HepG2 (cell line): ENCODE data around the gene DZANK1. TPM values are rescaled to one million over a fixed set of nuclear protein-coding genes. Genes with fewer than 3 reads are reported as not detected.

Source experiments
- ARHGAP35 ChIP-seq: sonication (generic); formaldehyde crosslinking; IDR thresholded peaks from 2 replicates; pipeline ENCODE4 v1.9.0; 2022; ENCODE audit warnings: mild to moderate bottlenecking, inconsistent platforms, moderate library complexity, missing genetic modification reagents, borderline replicate concordance
- EP300 ChIP-seq, 3 experiments: sonication (generic) in 1 of 3; formaldehyde crosslinking in 1 of 3; IDR thresholded peaks; 2 replicates each; pipeline versions ENCODE4 v1.5.1 to v1.6.1; 2011 to 2020; ENCODE audit warnings: low read depth in 2 of 3, low read length in 2 of 3, borderline replicate concordance in 1 of 3, improper control_type of control experiment in 1 of 3, mild to moderate bottlenecking in 1 of 3, missing genetic modification reagents in 1 of 3, moderate library complexity in 1 of 3
- IKZF4 ChIP-seq: sonication (generic); formaldehyde crosslinking; IDR thresholded peaks from 2 replicates; pipeline ENCODE4 v1.5.1; 2020; ENCODE audit warnings: borderline replicate concordance, mild to moderate bottlenecking, low read depth, missing genetic modification reagents; ENCODE audit errors: not compliant biosample characterization
- KLF15 ChIP-seq: sonication (generic); formaldehyde crosslinking; IDR thresholded peaks from 2 replicates; pipeline ENCODE4 v1.8.1; 2023; ENCODE audit warnings: borderline replicate concordance, mild to moderate bottlenecking, inconsistent platforms, missing genetic modification reagents, mixed read lengths
- MEIS1 ChIP-seq: sonication (generic); formaldehyde crosslinking; IDR thresholded peaks from 2 replicates; pipeline ENCODE4 v1.9.0; 2021; ENCODE audit warnings: mild to moderate bottlenecking, missing genetic modification reagents, moderate library complexity, borderline replicate concordance
- MYNN ChIP-seq: sonication (generic); formaldehyde crosslinking; IDR thresholded peaks from 2 replicates; pipeline ENCODE4 v1.4.0; 2020; ENCODE audit warnings: mild to moderate bottlenecking, low read depth, missing genetic modification reagents
- NFRKB ChIP-seq: fragments of 450-650 bp; IDR thresholded peaks from 2 replicates; pipeline ENCODE4 v1.6.1; 2017
- RBFOX2 ChIP-seq: fragments of 200-400 bp; formaldehyde crosslinking; IDR thresholded peaks from 2 replicates; pipeline ENCODE4 v1.6.1; 2017; ENCODE audit warnings: low read depth, mild to moderate bottlenecking, low read length
- RXRA ChIP-seq: sonication (generic); formaldehyde crosslinking; IDR thresholded peaks from 2 replicates; pipeline ENCODE4 v1.5.1; 2020; ENCODE audit warnings: missing genetic modification reagents
- YEATS4 ChIP-seq: sonication (generic); formaldehyde crosslinking; IDR thresholded peaks from 2 replicates; pipeline ENCODE4 v1.4.0; 2020; ENCODE audit warnings: missing genetic modification reagents, borderline replicate concordance
- ZFP36L1 ChIP-seq: sonication (generic); formaldehyde crosslinking; IDR thresholded peaks from 2 replicates; pipeline ENCODE4 v1.8.0; 2022; ENCODE audit warnings: mild to moderate bottlenecking, missing genetic modification reagents, moderate library complexity
- ZNF224 ChIP-seq: sonication (generic); formaldehyde crosslinking; IDR thresholded peaks from 2 replicates; pipeline ENCODE4 v1.5.0; 2020; ENCODE audit warnings: mild to moderate bottlenecking, missing genetic modification reagents
- ZNF256 ChIP-seq: sonication (generic); formaldehyde crosslinking; conservative IDR thresholded peaks from 2 replicates; pipeline ENCODE4 v1.4.0; 2020; ENCODE audit warnings: missing genetic modification reagents
- ZNF30 ChIP-seq: sonication (generic); formaldehyde crosslinking; IDR thresholded peaks from 2 replicates; pipeline ENCODE4 v1.5.0; 2020; ENCODE audit warnings: mild to moderate bottlenecking, missing genetic modification reagents
- ZNF496 ChIP-seq: sonication (generic); formaldehyde crosslinking; IDR thresholded peaks from 2 replicates; pipeline ENCODE4 v1.8.1; 2023; ENCODE audit warnings: mild to moderate bottlenecking, moderate library complexity, missing genetic modification reagents; ENCODE audit not compliant: insufficient replicate concordance
- ZNF619 ChIP-seq: sonication (generic); formaldehyde crosslinking; IDR thresholded peaks from 2 replicates; pipeline ENCODE4 v1.4.0; 2020; ENCODE audit warnings: mild to moderate bottlenecking, missing genetic modification reagents
- ZNF766 ChIP-seq: sonication (generic); formaldehyde crosslinking; IDR thresholded peaks from 2 replicates; pipeline ENCODE4 v1.5.0; 2020; ENCODE audit warnings: missing genetic modification reagents, borderline replicate concordance
- ZNF839 ChIP-seq: sonication (generic); formaldehyde crosslinking; IDR thresholded peaks from 2 replicates; pipeline ENCODE4 v1.4.0; 2020; ENCODE audit warnings: missing genetic modification reagents, mild to moderate bottlenecking, borderline replicate concordance
- polyA plus RNA-seq, 8 experiments: library from polyadenylated mRNA; depleted of rRNA in 3 of 8; stranded (reverse) in 7 of 8; unstranded in 1 of 8; fragments of >200 nt; fragmentation: Illumina TruSeq in 4 of 8; extraction: Trizol in 4 of 8; gene quantifications; 2 replicates each; pipeline versions ENCODE4 v1.2.1 to v1.2.3, GENCODE V29; 2011 to 2016; ENCODE audit warnings: low read depth in 4 of 8, missing spikeins in 1 of 8, mixed read lengths in 1 of 8; ENCODE audit not compliant: insufficient read depth in 1 of 8
- total RNA-seq, 5 experiments: library from RNA; depleted of rRNA; stranded (reverse); fragments of >200 nt; fragmentation: Illumina TruSeq; extraction: Trizol; gene quantifications; 2 replicates each; pipeline ENCODE4 v1.2.3, GENCODE V29; 2016; ENCODE audit warnings: low read depth in 1 of 5
- TF ChIP-seq, protein P1 (sequence below): sonication (generic); formaldehyde crosslinking; IDR thresholded peaks from 2 replicates; pipeline ENCODE4 v1.5.1; 2020; ENCODE audit warnings: missing genetic modification reagents, mild to moderate bottlenecking, borderline replicate concordance
- TF ChIP-seq, protein P2 (sequence below): sonication (generic); formaldehyde crosslinking; IDR thresholded peaks from 2 replicates; pipeline ENCODE4 v1.4.0; 2020; ENCODE audit warnings: missing genetic modification reagents
- TF ChIP-seq, protein P3 (sequence below), 2 experiments: fragments of 450-650 bp in 1 of 2; sonication (generic) in 1 of 2; formaldehyde crosslinking; IDR thresholded peaks; 2 replicates each; pipeline versions ENCODE4 v1.5.0 to v1.8.0; 2020 to 2022; ENCODE audit warnings: mild to moderate bottlenecking in 1 of 2, missing genetic modification reagents in 1 of 2
- TF ChIP-seq, protein P4 (sequence below): sonication (generic); formaldehyde crosslinking; IDR thresholded peaks from 2 replicates; pipeline ENCODE4 v1.8.0; 2023; ENCODE audit warnings: mild to moderate bottlenecking, missing genetic modification reagents
- TF ChIP-seq, protein P5 (sequence below): sonication (generic); formaldehyde crosslinking; IDR thresholded peaks from 2 replicates; pipeline ENCODE4 v1.4.0; 2020; ENCODE audit warnings: missing genetic modification reagents

The DZANK1 gene
- total and polyA plus RNA-seq, 2 of the 13 experiments (the other 11 are each of a cell fraction or from before 2014, with no cell fraction given) = 1.6 to 3.2 TPM

DNA sequence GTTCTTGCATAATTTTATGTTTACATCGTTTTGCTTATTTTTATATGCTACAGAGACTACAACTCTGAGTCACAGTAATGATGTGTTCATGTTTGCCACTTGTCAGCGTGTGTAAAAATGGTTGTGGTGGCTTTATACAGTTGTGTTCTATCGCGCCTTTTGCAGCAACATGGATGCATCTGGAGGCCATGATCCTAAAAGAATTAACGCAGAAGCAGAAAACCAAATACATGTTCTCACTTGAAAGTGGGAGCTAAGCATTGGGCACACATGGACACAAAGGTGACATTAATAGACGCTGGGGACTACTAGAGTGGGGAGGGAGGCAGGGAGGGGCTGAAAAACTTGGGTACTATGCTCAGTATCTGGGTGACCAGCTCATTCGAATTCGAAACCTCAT, 39.9 kb upstream of the DZANK1 start (continued):
- no peak for TF ChIP-seq ZNF766 (CRISPR knock-in tag)
- no peak for TF ChIP-seq MYNN (CRISPR knock-in tag)
- TF ChIP-seq, protein P1, sequence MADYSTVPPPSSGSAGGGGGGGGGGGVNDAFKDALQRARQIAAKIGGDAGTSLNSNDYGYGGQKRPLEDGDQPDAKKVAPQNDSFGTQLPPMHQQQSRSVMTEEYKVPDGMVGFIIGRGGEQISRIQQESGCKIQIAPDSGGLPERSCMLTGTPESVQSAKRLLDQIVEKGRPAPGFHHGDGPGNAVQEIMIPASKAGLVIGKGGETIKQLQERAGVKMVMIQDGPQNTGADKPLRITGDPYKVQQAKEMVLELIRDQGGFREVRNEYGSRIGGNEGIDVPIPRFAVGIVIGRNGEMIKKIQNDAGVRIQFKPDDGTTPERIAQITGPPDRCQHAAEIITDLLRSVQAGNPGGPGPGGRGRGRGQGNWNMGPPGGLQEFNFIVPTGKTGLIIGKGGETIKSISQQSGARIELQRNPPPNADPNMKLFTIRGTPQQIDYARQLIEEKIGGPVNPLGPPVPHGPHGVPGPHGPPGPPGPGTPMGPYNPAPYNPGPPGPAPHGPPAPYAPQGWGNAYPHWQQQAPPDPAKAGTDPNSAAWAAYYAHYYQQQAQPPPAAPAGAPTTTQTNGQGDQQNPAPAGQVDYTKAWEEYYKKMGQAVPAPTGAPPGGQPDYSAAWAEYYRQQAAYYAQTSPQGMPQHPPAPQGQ = 0 out of 2 replicates have a peak, but pooled peaks have one; percentile 45
- no peak for TF ChIP-seq YEATS4
- TF ChIP-seq EP300 (IDR thresholded peaks at IDR 0.05; ENCODE audit: low read depth in 2 of 2, low read length in 2 of 2) = no peak
- TF ChIP-seq EP300 (CRISPR knock-in tag; IDR thresholded peaks at IDR 0.05; ENCODE audit: borderline replicate concordance) = no peak
- TF ChIP-seq KLF15 = no peak
- TF ChIP-seq ZNF496 (CRISPR knock-in tag) = no peak
- 0 out of 2 replicates have a peak, but pooled peaks have one; percentile 11 for TF ChIP-seq ARHGAP35 (CRISPR knock-in tag)
- TF ChIP-seq ZNF224 = no peak
- no peak for TF ChIP-seq RXRA (CRISPR knock-in tag)
- TF ChIP-seq, protein P2, sequence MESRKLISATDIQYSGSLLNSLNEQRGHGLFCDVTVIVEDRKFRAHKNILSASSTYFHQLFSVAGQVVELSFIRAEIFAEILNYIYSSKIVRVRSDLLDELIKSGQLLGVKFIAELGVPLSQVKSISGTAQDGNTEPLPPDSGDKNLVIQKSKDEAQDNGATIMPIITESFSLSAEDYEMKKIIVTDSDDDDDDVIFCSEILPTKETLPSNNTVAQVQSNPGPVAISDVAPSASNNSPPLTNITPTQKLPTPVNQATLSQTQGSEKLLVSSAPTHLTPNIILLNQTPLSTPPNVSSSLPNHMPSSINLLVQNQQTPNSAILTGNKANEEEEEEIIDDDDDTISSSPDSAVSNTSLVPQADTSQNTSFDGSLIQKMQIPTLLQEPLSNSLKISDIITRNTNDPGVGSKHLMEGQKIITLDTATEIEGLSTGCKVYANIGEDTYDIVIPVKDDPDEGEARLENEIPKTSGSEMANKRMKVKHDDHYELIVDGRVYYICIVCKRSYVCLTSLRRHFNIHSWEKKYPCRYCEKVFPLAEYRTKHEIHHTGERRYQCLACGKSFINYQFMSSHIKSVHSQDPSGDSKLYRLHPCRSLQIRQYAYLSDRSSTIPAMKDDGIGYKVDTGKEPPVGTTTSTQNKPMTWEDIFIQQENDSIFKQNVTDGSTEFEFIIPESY (CRISPR knock-in tag) = 0 out of 2 replicates have a peak, but pooled peaks have one; percentile 55
- no peak for TF ChIP-seq IKZF4 (CRISPR knock-in tag)
- TF ChIP-seq NFRKB = no peak
- TF ChIP-seq ZFP36L1 (CRISPR knock-in tag) = no peak
- no peak for TF ChIP-seq ZNF619
- TF ChIP-seq, protein P3, sequence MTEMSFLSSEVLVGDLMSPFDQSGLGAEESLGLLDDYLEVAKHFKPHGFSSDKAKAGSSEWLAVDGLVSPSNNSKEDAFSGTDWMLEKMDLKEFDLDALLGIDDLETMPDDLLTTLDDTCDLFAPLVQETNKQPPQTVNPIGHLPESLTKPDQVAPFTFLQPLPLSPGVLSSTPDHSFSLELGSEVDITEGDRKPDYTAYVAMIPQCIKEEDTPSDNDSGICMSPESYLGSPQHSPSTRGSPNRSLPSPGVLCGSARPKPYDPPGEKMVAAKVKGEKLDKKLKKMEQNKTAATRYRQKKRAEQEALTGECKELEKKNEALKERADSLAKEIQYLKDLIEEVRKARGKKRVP (CRISPR knock-in tag; IDR thresholded peaks at IDR 0.05) = 0 out of 4 replicates have a peak, but pooled peaks of 1 of the 2 experiments have one; percentile 52
- TF ChIP-seq ZNF256 (CRISPR knock-in tag) = no peak
- TF ChIP-seq ZNF839 (CRISPR knock-in tag) = no peak
- no peak for TF ChIP-seq MEIS1 (CRISPR knock-in tag)
- no peak for TF ChIP-seq RBFOX2
- TF ChIP-seq ZNF30 = no peak
- TF ChIP-seq, protein P4, sequence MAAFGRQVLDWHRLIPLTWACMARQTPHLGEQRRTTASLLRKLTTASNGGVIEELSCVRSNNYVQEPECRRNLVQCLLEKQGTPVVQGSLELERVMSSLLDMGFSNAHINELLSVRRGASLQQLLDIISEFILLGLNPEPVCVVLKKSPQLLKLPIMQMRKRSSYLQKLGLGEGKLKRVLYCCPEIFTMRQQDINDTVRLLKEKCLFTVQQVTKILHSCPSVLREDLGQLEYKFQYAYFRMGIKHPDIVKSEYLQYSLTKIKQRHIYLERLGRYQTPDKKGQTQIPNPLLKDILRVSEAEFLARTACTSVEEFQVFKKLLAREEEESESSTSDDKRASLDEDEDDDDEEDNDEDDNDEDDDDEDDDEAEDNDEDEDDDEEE (CRISPR knock-in tag) = 0 out of 2 replicates have a peak, but pooled peaks have one; percentile 18
- TF ChIP-seq, protein P5, sequence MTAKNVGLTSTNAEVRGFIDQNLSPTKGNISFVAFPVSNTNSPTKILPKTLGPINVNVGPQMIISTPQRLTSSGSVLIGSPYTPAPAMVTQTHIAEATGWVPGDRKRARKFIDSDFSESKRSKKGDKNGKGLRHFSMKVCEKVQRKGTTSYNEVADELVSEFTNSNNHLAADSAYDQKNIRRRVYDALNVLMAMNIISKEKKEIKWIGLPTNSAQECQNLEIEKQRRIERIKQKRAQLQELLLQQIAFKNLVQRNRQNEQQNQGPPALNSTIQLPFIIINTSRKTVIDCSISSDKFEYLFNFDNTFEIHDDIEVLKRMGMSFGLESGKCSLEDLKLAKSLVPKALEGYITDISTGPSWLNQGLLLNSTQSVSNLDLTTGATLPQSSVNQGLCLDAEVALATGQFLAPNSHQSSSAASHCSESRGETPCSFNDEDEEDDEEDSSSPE = no peak
